MM.1S (cell line): ENCODE data around the gene TGM6.

Experiments used
- DNase-seq: peaks from one replicate; pipeline ENCODE4 v3.0.0-alpha.2; 2015
- H2AFZ ChIP-seq: fragments of 300-600 bp; sonication (generic); 2 replicates; pipeline ENCODE4 v1.6.0; 2016; ENCODE audit warnings: antibody characterized with exemption, low read length
- H3F3A ChIP-seq: fragments of 300-600 bp; sonication (generic); 2 replicates; pipeline ENCODE4 v1.6.1; 2016; ENCODE audit warnings: mild to moderate bottlenecking, antibody characterized with exemption, low read length, moderate library complexity, mixed read lengths; ENCODE audit not compliant: insufficient read depth
- H3K27ac ChIP-seq: fragments of 300-600 bp; sonication (generic); 2 replicates; pipeline ENCODE4 v1.5.1; 2016; ENCODE audit warnings: mild to moderate bottlenecking, low read length
- H3K27me3 ChIP-seq: fragments of 300-600 bp; sonication (generic); replicated peaks from 2 replicates; pipeline ENCODE4 v1.6.0; 2016; ENCODE audit warnings: low read length; ENCODE audit not compliant: insufficient read depth
- H3K36me3 ChIP-seq: fragments of 300-600 bp; sonication (generic); replicated peaks from 2 replicates; pipeline ENCODE4 v1.6.1; 2016; ENCODE audit warnings: mild to moderate bottlenecking, low read length, mixed read lengths; ENCODE audit not compliant: insufficient read depth
- H3K4me1 ChIP-seq: fragments of 300-600 bp; sonication (generic); 2 replicates; pipeline ENCODE4 v1.6.1; 2016; ENCODE audit warnings: low read length, mixed read lengths
- H3K4me2 ChIP-seq: fragments of 300-600 bp; sonication (generic); 2 replicates; pipeline ENCODE4 v1.6.0; 2016; ENCODE audit warnings: low read depth, low read length
- H3K4me3 ChIP-seq: fragments of 300-600 bp; sonication (generic); 2 replicates; pipeline ENCODE4 v1.5.1; 2016; ENCODE audit warnings: low read length, mixed read lengths
- H3K79me2 ChIP-seq: fragments of 300-600 bp; sonication (generic); 2 replicates; pipeline ENCODE4 v1.6.1; 2016; ENCODE audit warnings: mixed run types, low read length, mixed read lengths
- H3K9ac ChIP-seq: fragments of 300-600 bp; sonication (generic); 2 replicates; pipeline ENCODE4 v1.6.1; 2016; ENCODE audit warnings: low read length, mixed read lengths
- H3K9me2 ChIP-seq: fragments of 300-600 bp; sonication (generic); replicated peaks from 2 replicates; pipeline ENCODE4 v1.6.1; 2016; ENCODE audit warnings: mild to moderate bottlenecking, low read length, mixed read lengths; ENCODE audit not compliant: insufficient read depth
- H3K9me3 ChIP-seq: fragments of 300-600 bp; sonication (generic); replicated peaks from 2 replicates; pipeline ENCODE4 v1.6.1; 2016; ENCODE audit warnings: mild to moderate bottlenecking, low read length, mixed read lengths; ENCODE audit not compliant: insufficient read depth
- H4K20me1 ChIP-seq: fragments of 300-600 bp; sonication (generic); 2 replicates; pipeline ENCODE4 v1.6.1; 2016; ENCODE audit warnings: mild to moderate bottlenecking, low read length, moderate library complexity, mixed read lengths; ENCODE audit not compliant: insufficient read depth
- CTCF ChIP-seq: fragments of 300-600 bp; sonication (generic); IDR thresholded peaks from 2 replicates; pipeline ENCODE4 v1.5.1; 2016; ENCODE audit warnings: antibody characterized with exemption, low read length, mixed read lengths
- EZH2 ChIP-seq: fragments of 300-600 bp; sonication (generic); optimal IDR thresholded peaks from 2 replicates; pipeline ENCODE3; 2017; ENCODE audit warnings: low read depth, mild to moderate bottlenecking, antibody characterized with exemption, low read length, mixed read lengths
- EZH2phosphoT487 ChIP-seq: fragments of 300-600 bp; sonication (generic); IDR thresholded peaks from 2 replicates; pipeline ENCODE4 v1.6.1; 2018; ENCODE audit warnings: antibody characterized with exemption, low read length

TGM6 gene

GRCh38 chr20:2469991-2470422, 89.3 kb downstream of the TGM6 start:
- peak overlapping the region; percentile 59 for H2AFZ ChIP-seq
- peaks cover 56% of the 10 kb centered on the region for H3K79me2 ChIP-seq
- H3K4me3 ChIP-seq = peak overlapping the region; percentile 75
- peak overlapping the region; percentile 85; the same call in 1 of the 2 replicates for H3K4me2 ChIP-seq
- peaks cover 11% of the 10 kb centered on the region for H3F3A ChIP-seq
- peak; percentile 53 for DNase-seq
- peaks cover 41% of the 10 kb centered on the region for H4K20me1 ChIP-seq
- H3K4me1 ChIP-seq = peaks cover 15% of the 10 kb centered on the region
- peak overlapping the region; percentile 90 for H3K27ac ChIP-seq
- peak overlapping the region; percentile 100 for H3K9ac ChIP-seq
- H3K27me3 ChIP-seq = no peaks in the 10 kb centered on the region
- no peaks in the 10 kb centered on the region for H3K9me2 ChIP-seq
- no peaks in the 10 kb centered on the region for H3K9me3 ChIP-seq
- no peak for TF ChIP-seq CTCF
- no peak for TF ChIP-seq EZH2phosphoT487
- no peak for TF ChIP-seq EZH2
- peaks cover 21% of the 10 kb centered on the region for H3K36me3 ChIP-seq

- Histone ChIP-seq H3K9me2 (no peaks in the 10 kb centered on the region), H3F3A (peaks cover 11% of the 10 kb centered on the region), H4K20me1 (peaks cover 39% of the 10 kb centered on the region), H3K36me3 (peaks cover 20% of the 10 kb centered on the region), H2AFZ (peak within 1 kb of the TSS; percentile 97), H3K4me1 (peaks cover 15% of the 10 kb centered on the region), H3K9ac (peak within 1 kb of the TSS; percentile 100), H3K79me2 (peaks cover 50% of the 10 kb centered on the region), H3K27me3 (no peaks in the 10 kb centered on the region), H3K4me3 (peak within 1 kb of the TSS; percentile 76), H3K9me3 (no peaks in the 10 kb centered on the region), H3K4me2 (peak within 1 kb of the TSS; percentile 98), H3K27ac (peak within 1 kb of the TSS; percentile 90)
- DNase-seq = peak; percentile 99
- TF ChIP-seq EZH2phosphoT487 (no peak), CTCF (no peak)
Observed at GRCh38 chr20:2470423-2471193, 89.9 kb downstream of the TGM6 start, which contains the start of gene SNRPB. SNRPB (minus strand) TSS chr20:2470789; CDS start chr20:2470690, 99 bp downstream.

GRCh38 chr20:2473516-2473915, 92.8 kb downstream of the TGM6 start:
- H3K9ac ChIP-seq = no peak overlapping the region
- TF ChIP-seq CTCF (no peak), EZH2 (no peak), EZH2phosphoT487 (no peak)
- H3K27ac ChIP-seq = no peak overlapping the region
- H4K20me1 ChIP-seq = peaks cover 10% of the 10 kb centered on the region
- no peaks in the 10 kb centered on the region for H3K27me3 ChIP-seq
- H2AFZ ChIP-seq = no peak overlapping the region
- peaks cover 21% of the 10 kb centered on the region for H3K79me2 ChIP-seq
- no peaks in the 10 kb centered on the region for H3K9me3 ChIP-seq
- no peak overlapping the region for H3K4me3 ChIP-seq
- no peaks in the 10 kb centered on the region for H3K9me2 ChIP-seq
- no peak for DNase-seq
- peaks cover 11% of the 10 kb centered on the region for H3F3A ChIP-seq
- H3K36me3 ChIP-seq = no peaks in the 10 kb centered on the region
- H3K4me1 ChIP-seq = peaks cover 7% of the 10 kb centered on the region
- no peak overlapping the region for H3K4me2 ChIP-seq
